Mucosa of descending colon (tissue), 3 donors: ENCODE measurements around the gene COMT. TPM values are rescaled to one million over a fixed set of nuclear protein-coding genes. Genes with fewer than 3 reads are reported as not detected.
A peak's percentile ranks its signal among the peaks of the same experiment; 100 is the strongest.

Experiments
- ATAC-seq: fragments of 200-7000 bp; cut with Tn5 transposase; one replicate; pipeline ENCODE4 v1.9.1; 2020; ENCODE audit warnings: mild to moderate bottlenecking, moderate library complexity
- DNase-seq, 3 donors: peaks; one replicate each; pipeline ENCODE4 v3.0.0-alpha.2; 2020
- H3K36me3 ChIP-seq: fragments of 200-600 bp; one replicate; pipeline ENCODE4 v1.8.0; 2021; ENCODE audit warnings: low read depth, mild to moderate bottlenecking
- H3K4me1 ChIP-seq: fragments of 200-600 bp; one replicate; pipeline ENCODE4 v1.8.0; 2021; ENCODE audit warnings: low read depth, mild to moderate bottlenecking
- H3K4me3 ChIP-seq: fragments of 200-600 bp; one replicate; pipeline ENCODE4 v1.8.0; 2021; ENCODE audit warnings: mild to moderate bottlenecking
- H3K9me3 ChIP-seq: fragments of 200-600 bp; one replicate; pipeline ENCODE4 v1.8.0; 2021; ENCODE audit warnings: mild to moderate bottlenecking
- intact Hi-C, 2 donors: fragments of 100-400 bp; cut with DNase I in 1 of 2; cut with micrococcal nuclease in 1 of 2; formaldehyde crosslinking; loops; one replicate each; pipeline versions ENCODE4 v1.11.0 to v1.11.1; 2022; cut with DNase I, micrococcal nuclease
- total RNA-seq, 3 donors: library from RNA; stranded (reverse); fragmentation: NEBNext Ultra II Directional in 2 of 3; extraction: Animal tissue kit (Norgen Biotek cat#: 25700) in 2 of 3; gene quantifications; one replicate each; pipeline versions ENCODE4 v1.2.1 to v1.2.4, GENCODE V29; 2021 to 2023
- TF ChIP-seq, protein P1 (sequence below): fragments of 200-600 bp; IDR thresholded peaks from one replicate; pipeline ENCODE4 v1.8.0; 2022; ENCODE audit warnings: antibody characterized with exemption, mild to moderate bottlenecking
- donor health status: DM: no; HTN: no; CAD: no; lungs with moderate emphysema.
- donor health status: DM: no; HTN: no; CAD: no.
- donor health status: DM: no; HTN: yes; CAD: no.

The COMT gene
- total RNA-seq, 3 donors from 2014 or later: 61.2 to 88.7 (median 70.7) TPM

DNA sequence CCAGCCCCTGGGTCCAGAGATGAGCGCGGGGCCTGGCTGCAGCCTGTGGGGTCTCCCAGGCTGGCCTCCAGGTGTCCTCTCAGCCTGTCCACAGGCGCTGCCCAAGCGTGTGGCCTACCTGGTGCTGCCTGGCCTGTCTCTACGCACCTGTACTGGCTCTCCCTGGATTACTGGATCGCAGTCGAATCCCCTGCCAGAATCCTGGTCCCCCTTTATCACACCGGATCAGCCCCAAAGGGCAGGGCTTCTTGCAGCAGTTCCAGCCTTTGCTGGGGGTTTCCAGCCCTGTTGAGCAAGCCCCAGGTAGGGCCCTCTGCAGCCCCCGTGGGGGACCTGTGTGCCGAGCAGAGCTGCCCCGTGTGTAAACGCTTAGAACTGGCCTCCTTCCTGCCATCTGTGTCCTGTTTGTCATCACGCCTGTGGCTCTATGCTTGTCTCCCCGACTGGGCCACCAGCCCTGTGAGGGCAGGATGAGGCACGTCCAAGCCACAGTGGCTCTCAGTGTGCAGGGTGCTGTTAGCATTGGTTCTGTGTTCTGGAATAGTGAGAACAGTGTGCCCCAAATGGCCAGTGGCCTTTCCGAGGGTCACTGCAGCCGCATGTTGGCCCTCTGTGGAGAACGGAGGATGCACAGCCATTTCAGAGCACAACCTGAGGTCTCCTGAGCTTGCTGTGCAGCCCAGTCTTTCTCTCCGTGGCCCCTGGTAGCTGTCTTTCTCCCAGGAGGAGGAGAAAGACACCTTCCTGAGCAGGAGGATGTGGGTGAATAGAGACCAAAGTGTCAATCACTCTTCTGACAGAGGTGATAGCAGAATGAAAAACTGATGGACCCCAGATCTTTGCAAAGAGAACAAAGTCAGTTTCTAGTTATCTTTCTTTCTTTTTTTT lies 13.9 kb downstream of the COMT start:
- intact Hi-C loops: no loop called here
- no peak for ATAC-seq
- H3K36me3 ChIP-seq: no peaks in the 10 kb centered on the region
- peaks cover 9% of the 10 kb centered on the region for H3K4me1 ChIP-seq
- no peak overlapping the region for H3K4me3 ChIP-seq
- H3K9me3 ChIP-seq: no peaks in the 10 kb centered on the region
- TF ChIP-seq, protein P1, sequence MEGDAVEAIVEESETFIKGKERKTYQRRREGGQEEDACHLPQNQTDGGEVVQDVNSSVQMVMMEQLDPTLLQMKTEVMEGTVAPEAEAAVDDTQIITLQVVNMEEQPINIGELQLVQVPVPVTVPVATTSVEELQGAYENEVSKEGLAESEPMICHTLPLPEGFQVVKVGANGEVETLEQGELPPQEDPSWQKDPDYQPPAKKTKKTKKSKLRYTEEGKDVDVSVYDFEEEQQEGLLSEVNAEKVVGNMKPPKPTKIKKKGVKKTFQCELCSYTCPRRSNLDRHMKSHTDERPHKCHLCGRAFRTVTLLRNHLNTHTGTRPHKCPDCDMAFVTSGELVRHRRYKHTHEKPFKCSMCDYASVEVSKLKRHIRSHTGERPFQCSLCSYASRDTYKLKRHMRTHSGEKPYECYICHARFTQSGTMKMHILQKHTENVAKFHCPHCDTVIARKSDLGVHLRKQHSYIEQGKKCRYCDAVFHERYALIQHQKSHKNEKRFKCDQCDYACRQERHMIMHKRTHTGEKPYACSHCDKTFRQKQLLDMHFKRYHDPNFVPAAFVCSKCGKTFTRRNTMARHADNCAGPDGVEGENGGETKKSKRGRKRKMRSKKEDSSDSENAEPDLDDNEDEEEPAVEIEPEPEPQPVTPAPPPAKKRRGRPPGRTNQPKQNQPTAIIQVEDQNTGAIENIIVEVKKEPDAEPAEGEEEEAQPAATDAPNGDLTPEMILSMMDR: no peak
- DNase-seq: peak in 2 of 3 donors; percentile 19 to 44

DNA sequence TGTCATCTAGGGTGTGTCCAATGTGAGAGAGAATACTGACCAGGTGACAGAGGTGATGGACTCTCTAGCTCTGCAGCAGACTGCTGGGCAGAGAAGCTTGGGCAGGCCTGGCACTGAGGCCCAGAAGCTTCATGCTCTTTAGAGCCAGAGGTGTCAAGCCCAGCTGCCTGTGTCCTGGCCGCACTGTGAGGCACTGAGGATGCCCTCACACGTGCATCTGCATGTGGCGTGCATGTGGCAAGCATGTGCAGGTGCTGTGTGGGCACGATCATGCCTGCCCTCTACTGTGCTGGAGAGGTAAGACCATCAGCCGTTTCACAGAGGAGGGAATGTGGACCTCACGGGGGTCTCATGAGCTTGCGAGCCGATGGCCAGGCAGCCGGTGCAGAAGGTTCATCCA lies 15.9 kb downstream of the COMT start:
- TF ChIP-seq, protein P1: no peak
- Histone ChIP-seq H3K36me3 (no peaks in the 10 kb centered on the region), H3K4me1 (peaks cover 17% of the 10 kb centered on the region), H3K4me3 (no peak overlapping the region), H3K9me3 (no peaks in the 10 kb centered on the region)
- intact Hi-C loops: no loop called here
- no peak for ATAC-seq
- peak in 2 of 3 donors; percentile 19 to 45 for DNase-seq

DNA sequence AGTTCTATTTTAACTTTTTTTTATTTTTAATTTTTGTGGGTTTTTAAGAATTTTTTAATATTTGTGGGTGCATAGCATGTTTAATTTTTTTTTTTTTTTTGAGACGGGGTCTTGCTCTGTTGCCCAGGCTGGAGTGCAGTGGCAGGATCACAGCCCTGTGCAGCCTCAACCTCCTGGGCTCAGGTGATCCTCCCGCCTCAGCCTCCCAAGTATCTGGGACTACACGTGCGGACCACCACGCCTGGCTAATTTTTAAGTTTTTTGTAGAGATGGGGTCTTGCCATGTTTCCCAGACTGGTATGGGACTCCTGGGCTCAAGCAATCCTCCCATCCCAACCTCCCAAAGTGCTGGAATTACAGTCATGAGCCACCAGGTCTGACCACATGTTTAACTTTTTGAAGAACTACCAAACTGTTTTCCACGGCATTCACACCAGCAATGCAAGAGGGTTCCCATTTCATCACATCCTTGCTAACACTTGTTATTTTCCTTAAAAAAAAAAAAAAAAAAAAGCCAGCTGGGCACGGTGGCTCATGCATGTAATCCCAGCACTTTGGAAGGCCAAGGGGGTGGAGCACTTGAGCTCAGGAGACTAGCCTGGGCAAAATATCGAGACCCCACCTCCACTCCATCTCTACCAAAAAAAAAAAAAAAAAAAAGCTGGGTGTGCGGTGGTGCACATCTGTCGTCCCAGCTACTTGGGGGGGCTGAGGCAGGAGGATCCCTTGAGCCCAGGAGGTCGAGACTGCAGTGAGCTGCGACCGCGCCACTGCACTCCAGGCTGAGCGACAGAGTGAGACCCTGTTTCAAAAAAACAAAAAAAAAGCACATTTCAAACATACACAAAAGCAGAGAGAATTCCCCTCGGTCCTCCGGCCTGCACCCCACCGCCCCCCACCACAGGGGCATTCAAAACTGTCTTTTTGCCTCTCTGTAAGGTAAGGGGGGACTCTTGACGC lies 16.8 kb downstream of the COMT start:
- DNase-seq: peak in 2 of 3 donors; percentile 8 to 11

DNA sequence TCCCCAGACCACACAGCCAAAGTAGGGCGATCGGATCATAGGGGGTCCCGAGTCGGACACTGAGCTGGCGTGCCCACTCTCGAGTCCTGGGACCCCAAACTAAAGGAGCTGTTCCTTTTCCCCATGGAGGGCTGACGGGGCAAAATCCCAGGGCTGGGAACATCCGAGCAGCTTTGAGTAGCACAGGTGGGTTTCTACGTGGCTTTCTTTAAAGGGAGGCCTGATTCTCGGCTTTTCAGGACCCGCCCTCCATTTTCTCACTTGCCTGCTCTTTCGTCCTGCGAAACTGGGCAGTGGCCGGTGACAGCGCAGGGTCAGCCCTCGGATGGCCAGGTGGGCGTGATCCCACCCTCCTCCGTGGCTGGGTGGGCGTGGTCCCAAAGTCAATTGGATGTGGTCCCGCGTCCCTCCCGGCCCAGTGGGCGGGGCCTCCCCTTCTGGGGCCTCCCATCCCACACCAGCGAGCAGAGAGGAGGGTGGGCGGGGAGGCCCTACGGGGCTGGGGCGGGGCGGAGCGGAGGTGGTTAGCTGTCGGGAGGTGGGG lies 17.5 kb downstream of the COMT start:
- ATAC-seq: peak; percentile 40

More for the DNA sequence above, 16.8 kb downstream of the COMT start:
- Histone ChIP-seq H3K36me3 (peaks cover 3% of the 10 kb centered on the region), H3K4me1 (peaks cover 23% of the 10 kb centered on the region), H3K9me3 (no peaks in the 10 kb centered on the region), H3K4me3 (no peak overlapping the region)
- TF ChIP-seq, protein P1: no peak
- intact Hi-C loops: no loop called here
- no peak for ATAC-seq

More for the DNA sequence above, 17.5 kb downstream of the COMT start:
- DNase-seq: peak; percentile 80 to 84 (median 80)
- peaks cover 28% of the 10 kb centered on the region for H3K4me1 ChIP-seq
- intact Hi-C loops: no loop called here
- H3K36me3 ChIP-seq: peaks cover 3% of the 10 kb centered on the region
- TF ChIP-seq, protein P1: no peak
- no peaks in the 10 kb centered on the region for H3K9me3 ChIP-seq
- no peak overlapping the region for H3K4me3 ChIP-seq
